ENCODE data around the gene PLCH1.

The PLCH1 gene

DNA sequence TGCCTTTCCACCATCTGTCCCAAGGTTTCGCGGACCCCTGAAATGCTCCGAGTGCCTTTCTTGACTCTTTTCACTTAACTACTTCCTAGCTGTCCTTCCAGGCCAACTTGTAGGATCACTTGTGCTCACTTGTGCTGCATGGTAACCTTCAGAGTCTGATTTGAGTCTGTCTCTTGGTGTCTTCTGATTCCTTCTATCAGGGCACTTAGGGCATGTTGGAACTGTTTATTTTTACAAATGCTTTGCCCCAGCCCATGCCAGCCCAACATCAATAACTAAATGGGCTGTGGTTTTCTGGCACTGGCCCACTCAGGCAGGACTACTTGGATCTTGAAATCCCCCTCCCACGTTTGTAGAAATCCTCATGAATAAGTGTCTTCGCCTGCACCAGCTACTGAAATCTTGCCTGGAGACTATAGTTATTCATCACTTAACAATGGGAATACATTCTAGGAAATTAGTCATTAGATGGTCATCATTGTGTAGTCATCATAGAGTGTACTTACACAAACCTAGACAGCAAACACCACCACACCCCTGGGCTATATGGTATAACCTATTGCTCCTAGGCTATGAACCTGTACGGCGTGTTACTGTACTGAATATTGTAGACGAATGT lies 328.3 kb downstream of the PLCH1 start:
- Histone ChIP-seq H3K27ac (no peak overlapping the region), H3K27me3 (no peaks in the 10 kb centered on the region), H3K4me3 (ENCODE audit: low read depth in 1 of 2, low read length in 1 of 2) (no peak overlapping the region), H3K36me3 (no peaks in the 10 kb centered on the region), H3K9me3 (no peaks in the 10 kb centered on the region), H3K4me1 (ENCODE audit: control insufficient read depth in 1 of 2, insufficient read depth in 1 of 2, low read depth in 1 of 2, low read length in 1 of 2) (no peaks in the 10 kb centered on the region)
- TF ChIP-seq, protein P1, sequence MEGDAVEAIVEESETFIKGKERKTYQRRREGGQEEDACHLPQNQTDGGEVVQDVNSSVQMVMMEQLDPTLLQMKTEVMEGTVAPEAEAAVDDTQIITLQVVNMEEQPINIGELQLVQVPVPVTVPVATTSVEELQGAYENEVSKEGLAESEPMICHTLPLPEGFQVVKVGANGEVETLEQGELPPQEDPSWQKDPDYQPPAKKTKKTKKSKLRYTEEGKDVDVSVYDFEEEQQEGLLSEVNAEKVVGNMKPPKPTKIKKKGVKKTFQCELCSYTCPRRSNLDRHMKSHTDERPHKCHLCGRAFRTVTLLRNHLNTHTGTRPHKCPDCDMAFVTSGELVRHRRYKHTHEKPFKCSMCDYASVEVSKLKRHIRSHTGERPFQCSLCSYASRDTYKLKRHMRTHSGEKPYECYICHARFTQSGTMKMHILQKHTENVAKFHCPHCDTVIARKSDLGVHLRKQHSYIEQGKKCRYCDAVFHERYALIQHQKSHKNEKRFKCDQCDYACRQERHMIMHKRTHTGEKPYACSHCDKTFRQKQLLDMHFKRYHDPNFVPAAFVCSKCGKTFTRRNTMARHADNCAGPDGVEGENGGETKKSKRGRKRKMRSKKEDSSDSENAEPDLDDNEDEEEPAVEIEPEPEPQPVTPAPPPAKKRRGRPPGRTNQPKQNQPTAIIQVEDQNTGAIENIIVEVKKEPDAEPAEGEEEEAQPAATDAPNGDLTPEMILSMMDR (IDR thresholded peaks at IDR 0.05), result no peak

GRCh38 chr3:155412904-155413303 lies 332.0 kb downstream of the PLCH1 start:
- Histone ChIP-seq H3K4me3 (ENCODE audit: low read depth in 1 of 2, low read length in 1 of 2) (no peak overlapping the region), H3K9me3 (no peaks in the 10 kb centered on the region), H3K27me3 (no peaks in the 10 kb centered on the region), H3K27ac (no peak overlapping the region), H3K36me3 (no peaks in the 10 kb centered on the region), H3K4me1 (ENCODE audit: control insufficient read depth in 1 of 2, insufficient read depth in 1 of 2, low read depth in 1 of 2, low read length in 1 of 2) (no peaks in the 10 kb centered on the region)
- TF ChIP-seq, protein P1 (IDR thresholded peaks at IDR 0.05), result no peak

DNA sequence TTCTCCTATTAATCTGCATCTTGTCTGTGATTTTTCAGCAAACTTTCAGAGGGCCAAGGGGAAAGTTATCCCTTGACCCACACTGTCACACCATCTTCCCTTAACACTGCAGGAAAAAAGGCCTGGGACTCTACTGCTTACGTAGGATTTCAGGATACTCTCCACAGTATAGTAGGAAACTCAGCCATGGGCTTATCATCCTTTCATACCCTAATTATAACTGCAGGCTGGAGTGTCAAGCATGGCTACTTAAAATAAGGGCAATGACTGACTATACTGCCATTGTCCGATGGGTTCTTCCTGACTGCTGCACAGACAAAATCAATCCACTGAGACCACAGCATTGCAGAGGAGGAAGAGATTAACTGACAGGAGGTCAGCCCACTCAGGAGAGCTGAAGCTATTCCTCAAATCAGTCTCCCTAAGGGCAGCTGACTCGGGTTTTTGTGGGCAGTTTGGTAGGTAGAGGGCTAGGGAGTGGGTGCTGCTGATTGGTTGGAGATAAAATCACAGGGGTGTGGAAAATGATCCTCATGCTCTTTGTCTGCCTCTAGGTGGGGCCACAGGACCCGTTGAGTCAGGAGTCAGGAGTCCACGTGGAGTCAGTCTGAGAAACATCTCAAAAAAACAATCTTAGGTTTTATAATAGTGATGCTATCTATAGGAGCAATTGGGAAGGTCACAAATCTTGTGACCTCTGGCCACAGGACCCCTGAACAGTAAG lies 333.2 kb downstream of the PLCH1 start:
- H3K9me3 ChIP-seq, result no peaks in the 10 kb centered on the region
- no peaks in the 10 kb centered on the region for H3K27me3 ChIP-seq
- no peak overlapping the region for H3K4me3 ChIP-seq (ENCODE audit: low read depth in 1 of 2, low read length in 1 of 2)
- no peaks in the 10 kb centered on the region for H3K36me3 ChIP-seq
- TF ChIP-seq, protein P1 (IDR thresholded peaks at IDR 0.05), result no peak
- H3K27ac ChIP-seq, result no peak overlapping the region
- no peaks in the 10 kb centered on the region for H3K4me1 ChIP-seq (ENCODE audit: control insufficient read depth in 1 of 2, insufficient read depth in 1 of 2, low read depth in 1 of 2, low read length in 1 of 2)

DNA sequence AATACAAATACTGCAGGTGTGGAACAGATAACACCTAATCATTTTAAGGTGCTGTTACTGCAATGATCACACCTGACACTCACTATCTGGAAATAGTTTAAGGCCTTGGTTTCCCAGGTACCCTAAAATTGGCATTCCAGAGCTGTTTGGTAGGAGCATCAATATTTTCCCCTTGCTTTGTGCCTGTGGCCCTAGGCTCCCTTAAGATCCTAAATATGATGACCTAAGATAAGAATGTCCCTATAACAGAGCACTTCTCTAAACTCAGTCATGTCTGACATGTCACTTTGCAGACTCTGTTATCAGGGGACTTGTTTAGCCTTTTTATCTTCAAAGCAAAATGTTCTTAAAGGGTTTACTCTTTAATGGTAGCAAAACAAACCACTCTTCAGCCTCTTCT lies 335.5 kb downstream of the PLCH1 start:
- H3K27me3 ChIP-seq, result no peaks in the 10 kb centered on the region
- TF ChIP-seq, protein P1 (IDR thresholded peaks at IDR 0.05), result no peak
- no peak overlapping the region for H3K27ac ChIP-seq
- no peaks in the 10 kb centered on the region for H3K36me3 ChIP-seq
- H3K4me3 ChIP-seq (ENCODE audit: low read depth in 1 of 2, low read length in 1 of 2), result no peak overlapping the region
- no peaks in the 10 kb centered on the region for H3K4me1 ChIP-seq (ENCODE audit: control insufficient read depth in 1 of 2, insufficient read depth in 1 of 2, low read depth in 1 of 2, low read length in 1 of 2)
- no peaks in the 10 kb centered on the region for H3K9me3 ChIP-seq

DNA sequence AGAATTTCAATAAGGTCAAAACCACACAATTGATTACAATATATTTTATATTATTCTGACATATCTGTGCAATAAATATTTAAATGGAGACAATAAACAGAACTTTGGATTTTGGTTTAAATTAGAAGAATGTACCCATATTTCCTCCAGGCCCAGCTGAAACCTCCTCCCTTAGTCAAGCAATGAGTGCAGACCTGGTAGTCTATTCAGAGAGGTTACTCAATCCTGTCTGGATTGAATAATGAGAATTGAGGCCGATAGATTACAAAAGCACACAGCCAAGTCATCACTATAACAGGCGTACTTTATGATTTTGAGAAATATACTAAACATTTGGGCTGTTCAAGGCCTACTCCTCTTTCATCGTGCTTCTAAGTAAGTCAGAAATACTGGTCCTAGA lies 336.9 kb downstream of the PLCH1 start:
- no peak overlapping the region for H3K27ac ChIP-seq
- H3K4me1 ChIP-seq (ENCODE audit: control insufficient read depth in 1 of 2, insufficient read depth in 1 of 2, low read depth in 1 of 2, low read length in 1 of 2), result no peaks in the 10 kb centered on the region
- H3K9me3 ChIP-seq, result no peaks in the 10 kb centered on the region
- no peak overlapping the region for H3K4me3 ChIP-seq (ENCODE audit: low read depth in 1 of 2, low read length in 1 of 2)
- H3K27me3 ChIP-seq, result no peaks in the 10 kb centered on the region
- no peaks in the 10 kb centered on the region for H3K36me3 ChIP-seq
- TF ChIP-seq, protein P1 (IDR thresholded peaks at IDR 0.05), result no peak

Data from neutrophil (primary cell).